ENCODE results near the gene LIX1L. TPM values are rescaled to one million over a fixed set of nuclear protein-coding genes. Genes with fewer than 3 reads are reported as not detected.

Gene LIX1L
- total RNA-seq, 4 donors from 2014 or later: 3.7 to 10.7 (median 4.5) TPM

- H3K4me1 ChIP-seq: peaks cover 0 to 41% (median 12%) of the 10 kb centered on the region in 4 donors
- H3K4me3 ChIP-seq: peak within 1 kb of the TSS; percentile 66 to 83 (median 72)
- H3K36me3 ChIP-seq: peaks cover 4 to 34% (median 5%) of the 10 kb centered on the region in 3 donors
- H3K27ac ChIP-seq: peak within 1 kb of the TSS; percentile 94 to 99 (median 98)
- TF ChIP-seq POLR2A (IDR thresholded peaks at IDR 0.05): peak; percentile 99
- no peak for TF ChIP-seq CTCF (IDR thresholded peaks at IDR 0.05)
- DNase-seq: peak; percentile 98 to 100 (median 99)
- no peaks in the 10 kb centered on the region for H3K27me3 ChIP-seq
- no peaks in the 10 kb centered on the region for H3K9me3 ChIP-seq
These were observed 38.7 kb upstream of the LIX1L start, which contains the start of gene TXNIP for GRCh38 chr1:145996433-145997015. TSS of gene TXNIP (minus strand) at chr1:145996579. CDS start at chr1:145996266, 313 bp downstream.

GRCh38 chr1:145995964-145996432, 38.2 kb upstream of the LIX1L start:
- DNase-seq: peak in 1 of 3 donors; percentile 32
- H3K27ac ChIP-seq: peak overlapping the region; percentile 94 to 99 (median 98)
- H3K9me3 ChIP-seq: no peaks in the 10 kb centered on the region
- peaks cover 4 to 34% (median 5%) of the 10 kb centered on the region in 3 donors for H3K36me3 ChIP-seq
- no peaks in the 10 kb centered on the region for H3K27me3 ChIP-seq
- no peak for TF ChIP-seq POLR2A (IDR thresholded peaks at IDR 0.05)
- TF ChIP-seq CTCF (IDR thresholded peaks at IDR 0.05): no peak
- H3K4me3 ChIP-seq: peak overlapping the region; percentile 66 to 83 (median 72)
- peaks cover 0 to 45% (median 12%) of the 10 kb centered on the region in 4 donors for H3K4me1 ChIP-seq

- H3K27ac ChIP-seq: peak overlapping the region; percentile 94 to 99 (median 98)
- DNase-seq: peak in 1 of 3 donors; percentile 15
- peak overlapping the region; percentile 66 to 83 (median 72) for H3K4me3 ChIP-seq
- H3K9me3 ChIP-seq: no peaks in the 10 kb centered on the region
- H3K36me3 ChIP-seq: peaks cover 4 to 34% (median 5%) of the 10 kb centered on the region in 3 donors
- peaks cover 0 to 45% (median 11%) of the 10 kb centered on the region in 4 donors for H3K4me1 ChIP-seq
- TF ChIP-seq POLR2A (IDR thresholded peaks at IDR 0.05): no peak
- peak in 2 of 6 experiments; percentile 2 to 15 for TF ChIP-seq CTCF (IDR thresholded peaks at IDR 0.05)
- no peaks in the 10 kb centered on the region for H3K27me3 ChIP-seq
These were observed 37.5 kb upstream of the LIX1L start for GRCh38 chr1:145995148-145995881.

- Histone ChIP-seq H3K36me3 (peaks cover 4 to 34% (median 5%) of the 10 kb centered on the region in 3 donors), H3K4me3 (peak overlapping the region; percentile 66 to 83 (median 72)), H3K4me1 (peaks cover 0 to 38% (median 7%) of the 10 kb centered on the region in 4 donors), H3K9me3 (no peaks in the 10 kb centered on the region), H3K27ac (peak overlapping the region; percentile 94 to 99 (median 98)), H3K27me3 (no peaks in the 10 kb centered on the region)
- DNase-seq: peak in 2 of 3 donors; percentile 40 to 78
- TF ChIP-seq POLR2A (IDR thresholded peaks at IDR 0.05): peak; percentile 18 to 60
- TF ChIP-seq CTCF (IDR thresholded peaks at IDR 0.05): no peak
These were observed 36.7 kb upstream of the LIX1L start for GRCh38 chr1:145994391-145995120.

Data from Peyer's patch (tissue), 4 donors.